PC-9 (cell line): ENCODE measurements around the gene LMAN1L. TPM values are rescaled to one million over a fixed set of nuclear protein-coding genes. Genes with fewer than 3 reads are reported as not detected.

Source experiments
- BruUV-seq: library from RNA; stranded (reverse); fragments of 400-500 nt; replicated peaks from 2 replicates; lab custom pipeline; 2021; lab: Mats Ljungman, UMichigan
- CTCF ChIA-PET: fragments of 300-600 bp; sonication (Branson Sonifier 250); formaldehyde crosslinking; loops from one replicate; lab custom pipeline; 2022; ENCODE audit warnings: antibody characterized with exemption; lab: Charles Lee
- POLR2A ChIA-PET: fragments of 300-600 bp; sonication (Branson Sonifier 250); formaldehyde crosslinking; loops from one replicate; lab custom pipeline; 2022; ENCODE audit warnings: antibody characterized with exemption; ENCODE audit not compliant: unreplicated experiment; lab: Charles Lee
- DNase-seq, 2 experiments: peaks; one replicate each; pipeline versions ENCODE4 v3.0.0 to v3.0.0-alpha.2; 2015 to 2022; ENCODE audit warnings: mixed read lengths in 1 of 2
- H2AFZ ChIP-seq: fragments of 200-600 bp; sonication (generic); 2 replicates; pipeline ENCODE4 v1.8.1; 2017; ENCODE audit warnings: antibody characterized with exemption
- H3F3A ChIP-seq: fragments of 200-600 bp; sonication (generic); 2 replicates; pipeline ENCODE4 v1.8.1; 2017; ENCODE audit warnings: antibody characterized with exemption, mild to moderate bottlenecking, low read depth; ENCODE audit not compliant: insufficient read depth
- H3K27ac ChIP-seq: fragments of 200-600 bp; sonication (generic); 2 replicates; pipeline ENCODE4 v1.6.1; 2016; ENCODE audit warnings: mixed run types
- H3K27me3 ChIP-seq: fragments of 200-600 bp; sonication (generic); 2 replicates; pipeline ENCODE4 v1.6.1; 2016; ENCODE audit warnings: low read depth, mixed run types; ENCODE audit not compliant: insufficient read depth
- H3K36me3 ChIP-seq: fragments of 200-600 bp; sonication (generic); 2 replicates; pipeline ENCODE4 v1.6.1; 2016; ENCODE audit warnings: low read depth, mixed run types
- H3K4me1 ChIP-seq: fragments of 200-600 bp; sonication (generic); replicated peaks from 2 replicates; pipeline ENCODE4 v1.6.1; 2016; ENCODE audit warnings: mixed run types; ENCODE audit not compliant: insufficient read depth
- H3K4me2 ChIP-seq: fragments of 200-600 bp; sonication (generic); 2 replicates; pipeline ENCODE4 v1.6.1; 2017; ENCODE audit warnings: mixed run types
- H3K4me3 ChIP-seq: fragments of 200-600 bp; sonication (generic); 2 replicates; pipeline ENCODE4 v1.6.1; 2016; ENCODE audit warnings: mixed run types
- H3K79me2 ChIP-seq: fragments of 200-600 bp; sonication (generic); 2 replicates; pipeline ENCODE4 v1.6.1; 2017; ENCODE audit warnings: low read depth, mixed run types
- H3K9me2 ChIP-seq: fragments of 200-600 bp; sonication (generic); 2 replicates; pipeline ENCODE4 v1.8.1; 2017; ENCODE audit warnings: mild to moderate bottlenecking; ENCODE audit not compliant: insufficient read depth
- H3K9me3 ChIP-seq: fragments of 200-600 bp; sonication (generic); 2 replicates; pipeline ENCODE4 v1.8.1; 2016; ENCODE audit warnings: low read depth; ENCODE audit not compliant: insufficient read depth
- H4K20me1 ChIP-seq: fragments of 200-600 bp; sonication (generic); 2 replicates; pipeline ENCODE4 v1.8.1; 2017; ENCODE audit not compliant: insufficient read depth
- CTCF ChIP-seq: fragments of 200-600 bp; sonication (generic); conservative IDR thresholded peaks from 2 replicates; pipeline ENCODE4 v1.6.1; 2017; ENCODE audit warnings: mixed run types, antibody characterized with exemption, mild to moderate bottlenecking, moderate library complexity
- EZH2 ChIP-seq: fragments of 200-600 bp; sonication (generic); IDR thresholded peaks from 2 replicates; pipeline ENCODE4 v1.8.0; 2017; ENCODE audit warnings: antibody characterized with exemption, low read depth
- intact Hi-C: fragments of 100-400 bp; cut with micrococcal nuclease; formaldehyde crosslinking; loops from one replicate; pipeline ENCODE4 v1.10.0; 2022; ENCODE audit not compliant: unreplicated experiment
- total RNA-seq: library from RNA; stranded (reverse); gene quantifications from 2 replicates; pipeline ENCODE4 v1.2.3, GENCODE V29; 2021

The LMAN1L gene
- total RNA-seq, 1 experiment from 2014 or later: not detected

GRCh38 chr15:74777769-74778598 is 34.7 kb upstream of the LMAN1L start:
- BruUV-seq: no TSS peak
- TF ChIP-seq CTCF (no peak), EZH2 (no peak)
- CTCF ChIA-PET: interaction anchor here (0.6 to 1.4 kb wide), 5 partner anchors 9 to 330 kb away, joined by 3 to 10 read pairs (median 3); no protein-coding TSS in a partner anchor

GRCh38 chr15:74778599-74778970 is 34.0 kb upstream of the LMAN1L start:
- Histone ChIP-seq H3K4me2 (no peak overlapping the region), H3K4me1 (peaks cover 21% of the 10 kb centered on the region), H2AFZ (no peak overlapping the region), H3K9me3 (no peaks in the 10 kb centered on the region), H3K27ac (no peak overlapping the region), H3K9me2 (no peaks in the 10 kb centered on the region), H3F3A (peaks cover 7% of the 10 kb centered on the region; the same call in 1 of the 2 replicates), H3K36me3 (no peaks in the 10 kb centered on the region), H4K20me1 (peaks cover 7% of the 10 kb centered on the region), H3K79me2 (peaks cover 12% of the 10 kb centered on the region), H3K27me3 (no peaks in the 10 kb centered on the region), H3K4me3 (no peak overlapping the region)
- intact Hi-C loops: no loop called here
- POLR2A ChIA-PET: interaction anchor here (1.1 kb wide), 1 partner anchor 244 kb away, joined by 14 read pairs; no protein-coding TSS in a partner anchor
- CTCF ChIA-PET: interaction anchor here (0.6 to 1.2 kb wide), 3 partner anchors 10 to 105 kb away, joined by 3 to 10 read pairs (median 3); no protein-coding TSS in a partner anchor
- BruUV-seq: no TSS peak
- no peak for DNase-seq
- no peak for TF ChIP-seq CTCF
- TF ChIP-seq EZH2: no peak

More at GRCh38 chr15:74777769-74778598, 34.7 kb upstream of the LMAN1L start:
- Histone ChIP-seq H3K4me1 (peaks cover 21% of the 10 kb centered on the region), H3K36me3 (no peaks in the 10 kb centered on the region), H3K27me3 (no peaks in the 10 kb centered on the region), H3K4me3 (no peak overlapping the region), H3K4me2 (no peak overlapping the region), H3K27ac (no peak overlapping the region), H4K20me1 (peaks cover 1% of the 10 kb centered on the region; the same call in 1 of the 2 replicates), H3K9me3 (no peaks in the 10 kb centered on the region), H2AFZ (no peak overlapping the region), H3K79me2 (peaks cover 6% of the 10 kb centered on the region), H3K9me2 (no peaks in the 10 kb centered on the region), H3F3A (peaks cover 7% of the 10 kb centered on the region; the same call in 1 of the 2 replicates)
- no peak for DNase-seq
- POLR2A ChIA-PET: interaction anchor here (0.6 to 1.1 kb wide), 2 partner anchors 9 to 245 kb away, joined by 4 to 14 read pairs; no protein-coding TSS in a partner anchor
- intact Hi-C loops: no loop called here

GRCh38 chr15:74779162-74779648 is 33.4 kb upstream of the LMAN1L start:
- Histone ChIP-seq H2AFZ (no peak overlapping the region), H3K4me2 (no peak overlapping the region), H3K4me1 (peaks cover 20% of the 10 kb centered on the region), H3K79me2 (peaks cover 18% of the 10 kb centered on the region), H3K9me2 (no peaks in the 10 kb centered on the region), H3K27me3 (no peaks in the 10 kb centered on the region), H4K20me1 (peaks cover 11% of the 10 kb centered on the region), H3K9me3 (no peaks in the 10 kb centered on the region), H3F3A (peaks cover 7% of the 10 kb centered on the region; the same call in 1 of the 2 replicates), H3K36me3 (no peaks in the 10 kb centered on the region), H3K27ac (no peak overlapping the region), H3K4me3 (no peak overlapping the region)
- POLR2A ChIA-PET: no interaction called here
- CTCF ChIA-PET: interaction anchor here (0.6 to 1.2 kb wide), 2 partner anchors 10 to 91 kb away, joined by 3 to 10 read pairs; no protein-coding TSS in a partner anchor
- BruUV-seq: no TSS peak
- TF ChIP-seq EZH2: no peak
- TF ChIP-seq CTCF: no peak
- DNase-seq: no peak
- intact Hi-C loops: no loop called here
